Measurements from ENCODE around the gene USP10. TPM values are rescaled to one million over a fixed set of nuclear protein-coding genes. Genes with fewer than 3 reads are reported as not detected.

The USP10 gene
- total and polyA plus RNA-seq, 2 donors (not counting 1 experiment from before 2014, with no cell fraction given) = 48.6 to 59.1 TPM

- Histone ChIP-seq H3K79me2 (ENCODE audit: control insufficient read depth, insufficient read depth, low read length) (no peaks in the 10 kb centered on the region), H3K36me3 (ENCODE audit: control insufficient read depth, insufficient read depth, low read length) (peaks cover 22% of the 10 kb centered on the region), H3K4me1 (ENCODE audit: control insufficient read depth, extremely low read depth, insufficient read depth, low read length) (no peaks in the 10 kb centered on the region), H3K27ac (ENCODE audit: insufficient read depth, low read length) (no peak overlapping the region), H3K9ac (ENCODE audit: insufficient read depth, low read length) (no peak overlapping the region), H3K27me3 (ENCODE audit: control insufficient read depth, insufficient read depth, low read length) (no peaks in the 10 kb centered on the region), H2AFZ (ENCODE audit: low read length) (no peak overlapping the region), H3K4me3 (replicated peaks in 1 of 4; ENCODE audit: control extremely low read depth in 1 of 4, insufficient read depth in 1 of 4, low read depth in 3 of 4, low read length in 4 of 4) (no peak overlapping the region), H3K9me3 (ENCODE audit: control insufficient read depth, insufficient read depth, low read depth, low read length) (no peaks in the 10 kb centered on the region), H4K20me1 (ENCODE audit: control insufficient read depth, extremely low read depth, insufficient read depth, low read length) (no peaks in the 10 kb centered on the region), H3K4me2 (ENCODE audit: extremely low read depth, insufficient read depth, low read length) (no peak overlapping the region)
- TF ChIP-seq EZH2 (IDR thresholded peaks at IDR 0.05; ENCODE audit: low read length, missing control alignments) (no peak), CTCF (conservative IDR thresholded peaks at IDR 0.05 in 1 of 2, IDR thresholded peaks at IDR 0.05 in 1 of 2; ENCODE audit: low read depth in 1 of 2, low read length in 2 of 2) (no peak)
- no peak for DNase-seq (ENCODE audit: low read depth in 2 of 2)
These were observed 36.2 kb upstream of the USP10 start for GRCh38 chr16:84663433-84664101.

- Histone ChIP-seq H2AFZ (ENCODE audit: low read length) (no peak overlapping the region), H3K4me2 (ENCODE audit: extremely low read depth, insufficient read depth, low read length) (no peak overlapping the region), H3K27ac (ENCODE audit: insufficient read depth, low read length) (no peak overlapping the region), H3K27me3 (ENCODE audit: control insufficient read depth, insufficient read depth, low read length) (no peaks in the 10 kb centered on the region), H3K4me1 (ENCODE audit: control insufficient read depth, extremely low read depth, insufficient read depth, low read length) (no peaks in the 10 kb centered on the region), H3K36me3 (ENCODE audit: control insufficient read depth, insufficient read depth, low read length) (peaks cover 17% of the 10 kb centered on the region), H3K4me3 (replicated peaks in 1 of 4; ENCODE audit: control extremely low read depth in 1 of 4, insufficient read depth in 1 of 4, low read depth in 3 of 4, low read length in 4 of 4) (no peak overlapping the region), H4K20me1 (ENCODE audit: control insufficient read depth, extremely low read depth, insufficient read depth, low read length) (no peaks in the 10 kb centered on the region), H3K79me2 (ENCODE audit: control insufficient read depth, insufficient read depth, low read length) (no peaks in the 10 kb centered on the region), H3K9ac (ENCODE audit: insufficient read depth, low read length) (no peak overlapping the region), H3K9me3 (ENCODE audit: control insufficient read depth, insufficient read depth, low read depth, low read length) (no peaks in the 10 kb centered on the region)
- no peak for DNase-seq (ENCODE audit: low read depth in 2 of 2)
- TF ChIP-seq EZH2 (IDR thresholded peaks at IDR 0.05; ENCODE audit: low read length, missing control alignments) = no peak
- TF ChIP-seq CTCF (conservative IDR thresholded peaks at IDR 0.05 in 1 of 2, IDR thresholded peaks at IDR 0.05 in 1 of 2; ENCODE audit: low read depth in 1 of 2, low read length in 2 of 2) = no peak
These were observed 34.4 kb upstream of the USP10 start for GRCh38 chr16:84665359-84665758.

- H3K27me3 ChIP-seq (ENCODE audit: control insufficient read depth, insufficient read depth, low read length) = no peaks in the 10 kb centered on the region
- no peak for DNase-seq (ENCODE audit: low read depth in 2 of 2)
- H3K9me3 ChIP-seq (ENCODE audit: control insufficient read depth, insufficient read depth, low read depth, low read length) = no peaks in the 10 kb centered on the region
- no peak overlapping the region for H3K4me3 ChIP-seq (replicated peaks in 1 of 4; ENCODE audit: control extremely low read depth in 1 of 4, insufficient read depth in 1 of 4, low read depth in 3 of 4, low read length in 4 of 4)
- H3K27ac ChIP-seq (ENCODE audit: insufficient read depth, low read length) = no peak overlapping the region
- no peaks in the 10 kb centered on the region for H3K4me1 ChIP-seq (ENCODE audit: control insufficient read depth, extremely low read depth, insufficient read depth, low read length)
- no peak overlapping the region for H3K4me2 ChIP-seq (ENCODE audit: extremely low read depth, insufficient read depth, low read length)
- TF ChIP-seq CTCF (conservative IDR thresholded peaks at IDR 0.05 in 1 of 2, IDR thresholded peaks at IDR 0.05 in 1 of 2; ENCODE audit: low read depth in 1 of 2, low read length in 2 of 2) (no peak), EZH2 (IDR thresholded peaks at IDR 0.05; ENCODE audit: low read length, missing control alignments) (no peak)
- no peaks in the 10 kb centered on the region for H3K79me2 ChIP-seq (ENCODE audit: control insufficient read depth, insufficient read depth, low read length)
- no peaks in the 10 kb centered on the region for H4K20me1 ChIP-seq (ENCODE audit: control insufficient read depth, extremely low read depth, insufficient read depth, low read length)
- peaks cover 17% of the 10 kb centered on the region for H3K36me3 ChIP-seq (ENCODE audit: control insufficient read depth, insufficient read depth, low read length)
- no peak overlapping the region for H3K9ac ChIP-seq (ENCODE audit: insufficient read depth, low read length)
- H2AFZ ChIP-seq (ENCODE audit: low read length) = no peak overlapping the region
These were observed 34.0 kb upstream of the USP10 start for GRCh38 chr16:84665843-84666242.
